ENCODE results near the gene APBA3.

Gene APBA3

DNA sequence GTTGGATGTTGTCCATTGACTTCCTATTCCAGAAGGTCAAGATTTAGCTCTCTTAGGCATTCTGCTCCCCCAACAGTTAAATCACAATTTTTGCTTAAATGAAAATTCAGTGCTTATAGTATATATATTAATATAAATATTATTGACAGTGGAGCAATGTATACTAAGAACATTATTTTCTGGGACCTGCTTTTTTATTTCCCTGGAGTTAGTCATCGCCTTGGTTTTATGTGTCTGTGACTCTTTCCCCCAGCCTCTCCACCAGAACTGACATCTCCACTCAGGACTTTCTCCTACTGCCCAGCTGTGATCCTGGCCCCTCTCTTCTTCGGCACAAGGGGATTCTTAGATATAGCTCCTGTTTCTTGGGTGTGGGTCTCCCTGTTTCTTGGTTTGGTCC is 34.9 kb upstream of the APBA3 start:
- TF ChIP-seq YY1 (IDR thresholded peaks at IDR 0.05; ENCODE audit: insufficient read depth, insufficient read length), result no peak
- no peak for TF ChIP-seq ZNF274 (IDR thresholded peaks at IDR 0.05; ENCODE audit: low read depth, low read length)
- H3K27me3 ChIP-seq (ENCODE audit: insufficient read depth, insufficient read length), result peaks cover 21% of the 10 kb centered on the region
- no peaks in the 10 kb centered on the region for H3K4me1 ChIP-seq (ENCODE audit: insufficient read depth, insufficient read length)
- DNase-seq (ENCODE audit: low read depth, low spot score), result no peak
- no peak overlapping the region for H3K4me3 ChIP-seq (ENCODE audit: insufficient read length, low read depth)
- peaks cover 11% of the 10 kb centered on the region for H3K9me3 ChIP-seq (ENCODE audit: insufficient read depth, low read length)
- no peaks in the 10 kb centered on the region for H3K36me3 ChIP-seq (ENCODE audit: insufficient read depth, insufficient read length, low read length)
- H3K9ac ChIP-seq (ENCODE audit: insufficient read length, low read depth), result no peak overlapping the region

DNA sequence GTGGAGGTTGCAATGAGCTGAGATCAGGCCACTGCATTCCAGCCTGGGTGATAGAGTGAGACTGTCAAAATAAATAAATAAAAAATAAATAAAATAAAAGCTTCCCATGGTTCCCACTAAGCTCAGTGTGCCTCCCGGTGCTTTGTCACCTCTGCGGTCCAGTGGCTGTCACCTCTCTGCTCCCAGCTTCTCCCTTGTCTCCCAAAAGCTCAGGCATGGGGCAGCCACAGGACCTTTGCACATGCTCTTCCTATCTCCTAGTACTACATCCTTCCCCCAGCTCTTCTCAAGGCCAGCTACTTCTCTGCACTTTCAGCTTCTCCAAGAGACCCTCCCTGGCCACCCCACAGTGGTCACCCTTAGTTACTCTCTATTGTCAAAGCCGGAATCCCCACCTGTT is 32.3 kb upstream of the APBA3 start:
- H3K9ac ChIP-seq (ENCODE audit: insufficient read length, low read depth), result no peak overlapping the region
- H3K4me3 ChIP-seq (ENCODE audit: insufficient read length, low read depth), result no peak overlapping the region
- no peaks in the 10 kb centered on the region for H3K36me3 ChIP-seq (ENCODE audit: insufficient read depth, insufficient read length, low read length)
- TF ChIP-seq YY1 (IDR thresholded peaks at IDR 0.05; ENCODE audit: insufficient read depth, insufficient read length), result no peak
- TF ChIP-seq ZNF274 (IDR thresholded peaks at IDR 0.05; ENCODE audit: low read depth, low read length), result no peak
- TF ChIP-seq SUZ12 (IDR thresholded peaks at IDR 0.05; ENCODE audit: extremely low read depth, insufficient read depth, insufficient read length), result no peak
- no peaks in the 10 kb centered on the region for H3K4me1 ChIP-seq (ENCODE audit: insufficient read depth, insufficient read length)
- H3K9me3 ChIP-seq (ENCODE audit: insufficient read depth, low read length), result peaks cover 11% of the 10 kb centered on the region
- H3K27me3 ChIP-seq (ENCODE audit: insufficient read depth, insufficient read length), result no peaks in the 10 kb centered on the region
- no peak for DNase-seq (ENCODE audit: low read depth, low spot score)

GRCh38 chr19:3792114-3792513 is 30.6 kb upstream of the APBA3 start:
- no peaks in the 10 kb centered on the region for H3K27me3 ChIP-seq (ENCODE audit: insufficient read depth, insufficient read length)
- TF ChIP-seq SUZ12 (IDR thresholded peaks at IDR 0.05; ENCODE audit: extremely low read depth, insufficient read depth, insufficient read length) (no peak), ZNF274 (IDR thresholded peaks at IDR 0.05; ENCODE audit: low read depth, low read length) (no peak), YY1 (IDR thresholded peaks at IDR 0.05; ENCODE audit: insufficient read depth, insufficient read length) (no peak)
- DNase-seq (ENCODE audit: low read depth, low spot score), result no peak
- H3K36me3 ChIP-seq (ENCODE audit: insufficient read depth, insufficient read length, low read length), result no peaks in the 10 kb centered on the region
- H3K9me3 ChIP-seq (ENCODE audit: insufficient read depth, low read length), result peaks cover 11% of the 10 kb centered on the region
- H3K4me1 ChIP-seq (ENCODE audit: insufficient read depth, insufficient read length), result no peaks in the 10 kb centered on the region
- no peak overlapping the region for H3K4me3 ChIP-seq (ENCODE audit: insufficient read length, low read depth)
- no peak overlapping the region for H3K9ac ChIP-seq (ENCODE audit: insufficient read length, low read depth)

GRCh38 chr19:3790941-3791340 is 29.4 kb upstream of the APBA3 start:
- Histone ChIP-seq H3K36me3 (ENCODE audit: insufficient read depth, insufficient read length, low read length) (no peaks in the 10 kb centered on the region), H3K27me3 (ENCODE audit: insufficient read depth, insufficient read length) (peaks cover 5% of the 10 kb centered on the region), H3K4me1 (ENCODE audit: insufficient read depth, insufficient read length) (no peaks in the 10 kb centered on the region), H3K4me3 (ENCODE audit: insufficient read length, low read depth) (no peak overlapping the region), H3K9ac (ENCODE audit: insufficient read length, low read depth) (no peak overlapping the region), H3K9me3 (ENCODE audit: insufficient read depth, low read length) (peaks cover 1% of the 10 kb centered on the region)
- no peak for DNase-seq (ENCODE audit: low read depth, low spot score)
- no peak for TF ChIP-seq YY1 (IDR thresholded peaks at IDR 0.05; ENCODE audit: insufficient read depth, insufficient read length)
- no peak for TF ChIP-seq ZNF274 (IDR thresholded peaks at IDR 0.05; ENCODE audit: low read depth, low read length)
- TF ChIP-seq SUZ12 (IDR thresholded peaks at IDR 0.05; ENCODE audit: extremely low read depth, insufficient read depth, insufficient read length), result no peak

GRCh38 chr19:3790209-3790734 is 28.8 kb upstream of the APBA3 start:
- Histone ChIP-seq H3K9ac (ENCODE audit: insufficient read length, low read depth) (no peak overlapping the region), H3K4me1 (ENCODE audit: insufficient read depth, insufficient read length) (peaks cover 4% of the 10 kb centered on the region), H3K36me3 (ENCODE audit: insufficient read depth, insufficient read length, low read length) (no peaks in the 10 kb centered on the region), H3K9me3 (ENCODE audit: insufficient read depth, low read length) (no peaks in the 10 kb centered on the region), H3K4me3 (ENCODE audit: insufficient read length, low read depth) (no peak overlapping the region), H3K27me3 (ENCODE audit: insufficient read depth, insufficient read length) (peaks cover 11% of the 10 kb centered on the region)
- TF ChIP-seq YY1 (IDR thresholded peaks at IDR 0.05; ENCODE audit: insufficient read depth, insufficient read length) (no peak), SUZ12 (IDR thresholded peaks at IDR 0.05; ENCODE audit: extremely low read depth, insufficient read depth, insufficient read length) (no peak), ZNF274 (IDR thresholded peaks at IDR 0.05; ENCODE audit: low read depth, low read length) (no peak)
- no peak for DNase-seq (ENCODE audit: low read depth, low spot score)

GRCh38 chr19:3788996-3789778 is 27.7 kb upstream of the APBA3 start:
- Histone ChIP-seq H3K9ac (ENCODE audit: insufficient read length, low read depth) (no peak overlapping the region), H3K9me3 (ENCODE audit: insufficient read depth, low read length) (no peaks in the 10 kb centered on the region), H3K36me3 (ENCODE audit: insufficient read depth, insufficient read length, low read length) (no peaks in the 10 kb centered on the region), H3K27me3 (ENCODE audit: insufficient read depth, insufficient read length) (peaks cover 11% of the 10 kb centered on the region), H3K4me3 (ENCODE audit: insufficient read length, low read depth) (no peak overlapping the region), H3K4me1 (ENCODE audit: insufficient read depth, insufficient read length) (peaks cover 7% of the 10 kb centered on the region)
- DNase-seq (ENCODE audit: low read depth, low spot score), result no peak
- TF ChIP-seq SUZ12 (IDR thresholded peaks at IDR 0.05; ENCODE audit: extremely low read depth, insufficient read depth, insufficient read length) (no peak), YY1 (IDR thresholded peaks at IDR 0.05; ENCODE audit: insufficient read depth, insufficient read length) (no peak), ZNF274 (IDR thresholded peaks at IDR 0.05; ENCODE audit: low read depth, low read length) (no peak)

DNA sequence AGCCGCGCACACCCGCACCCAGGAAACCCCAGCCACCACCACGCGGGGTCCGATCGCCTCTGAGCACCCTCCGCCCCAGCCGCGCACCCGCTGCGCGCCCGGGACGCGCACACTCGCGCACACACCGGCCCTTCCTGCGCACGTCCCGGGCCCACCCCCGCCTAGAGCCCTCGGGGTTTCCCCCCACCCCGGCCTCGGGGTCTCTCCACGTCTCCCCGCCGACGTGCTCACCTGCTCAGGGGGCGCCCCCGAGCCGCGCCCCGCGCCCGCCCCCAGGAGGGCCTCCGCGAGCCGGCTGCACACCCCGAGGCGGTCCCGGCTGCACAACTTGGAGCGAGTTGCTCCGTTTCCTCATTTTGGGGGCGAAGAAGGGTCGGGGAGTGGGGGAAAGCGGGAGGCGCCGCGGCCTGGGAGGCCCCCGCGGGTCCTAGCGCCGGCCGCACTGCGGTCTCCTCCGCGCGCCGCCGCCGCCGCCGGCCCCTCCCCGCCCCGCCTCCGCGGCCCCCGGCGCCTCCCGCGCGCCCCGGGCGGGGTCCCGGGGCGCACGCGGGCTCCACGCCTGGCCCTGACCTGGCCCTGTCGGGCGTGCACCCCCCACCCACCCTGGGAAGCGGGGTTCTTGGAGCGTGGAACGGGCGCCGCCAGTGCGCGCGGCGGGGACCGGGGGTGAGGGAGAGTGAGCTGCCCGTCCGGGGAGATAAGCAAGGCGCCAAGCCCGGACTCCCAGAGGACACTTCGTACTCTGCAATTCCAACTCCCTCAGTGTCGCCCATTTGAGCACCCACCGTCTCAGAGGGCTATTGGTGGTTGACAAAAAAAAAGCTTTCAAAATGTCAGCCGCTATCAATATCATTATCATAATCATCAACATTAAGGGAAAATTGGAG is 24.7 kb upstream of the APBA3 start, which contains the start of gene MATK:
TSS of gene MATK (minus strand) at position 444 of the 887 bp plus-strand sequence. CDS start 1,246 bp downstream, outside the sequence.
- DNase-seq (ENCODE audit: low read depth, low spot score), result no peak
- TF ChIP-seq SUZ12 (IDR thresholded peaks at IDR 0.05; ENCODE audit: extremely low read depth, insufficient read depth, insufficient read length) (no peak), YY1 (IDR thresholded peaks at IDR 0.05; ENCODE audit: insufficient read depth, insufficient read length) (no peak), ZNF274 (IDR thresholded peaks at IDR 0.05; ENCODE audit: low read depth, low read length) (no peak)
- Histone ChIP-seq H3K9ac (ENCODE audit: insufficient read length, low read depth) (peak within 1 kb of the TSS; percentile 90), H3K4me1 (ENCODE audit: insufficient read depth, insufficient read length) (peaks cover 7% of the 10 kb centered on the region), H3K36me3 (ENCODE audit: insufficient read depth, insufficient read length, low read length) (no peaks in the 10 kb centered on the region), H3K9me3 (ENCODE audit: insufficient read depth, low read length) (no peaks in the 10 kb centered on the region), H3K27me3 (ENCODE audit: insufficient read depth, insufficient read length) (peaks cover 11% of the 10 kb centered on the region), H3K4me3 (ENCODE audit: insufficient read length, low read depth) (peak within 1 kb of the TSS; percentile 91)

All from NT2/D1 (cell line).